NCI-H526 (cell line): Measurements from ENCODE around the gene EFCAB6.

Experiments
- DNase-seq, 2 experiments: peaks; one replicate each; lab custom pipeline; 2025; lab: John Stamatoyannopoulos, UW

EFCAB6 gene

GRCh38 chr22:43591380-43591779 is 220.7 kb downstream of the EFCAB6 start:
- DNase-seq, result no peak

- no peak for DNase-seq
Observed at GRCh38 chr22:43587574-43587973, 224.5 kb downstream of the EFCAB6 start.

GRCh38 chr22:43583501-43583900 is 228.6 kb downstream of the EFCAB6 start:
- DNase-seq, result no peak

- no peak for DNase-seq
Observed at GRCh38 chr22:43582394-43582793, 229.7 kb downstream of the EFCAB6 start.

- DNase-seq, result no peak
Observed at GRCh38 chr22:43580271-43580750, 231.8 kb downstream of the EFCAB6 start.

GRCh38 chr22:43574738-43575137 is 237.4 kb downstream of the EFCAB6 start:
- DNase-seq, result no peak

- DNase-seq, result no peak
Observed at GRCh38 chr22:43572710-43573109, 239.4 kb downstream of the EFCAB6 start.

GRCh38 chr22:43571181-43571580 is 240.9 kb downstream of the EFCAB6 start:
- DNase-seq, result no peak

- no peak for DNase-seq
Observed at GRCh38 chr22:43570531-43571165, 241.5 kb downstream of the EFCAB6 start.

GRCh38 chr22:43569111-43569510 is 243.0 kb downstream of the EFCAB6 start:
- no peak for DNase-seq

- no peak for DNase-seq
Observed at GRCh38 chr22:43567691-43568324, 244.3 kb downstream of the EFCAB6 start.

- DNase-seq, result no peak
Observed at GRCh38 chr22:43566561-43567332, 245.4 kb downstream of the EFCAB6 start.

GRCh38 chr22:43566021-43566420 is 246.1 kb downstream of the EFCAB6 start:
- DNase-seq, result no peak

GRCh38 chr22:43564859-43565258 is 247.2 kb downstream of the EFCAB6 start:
- DNase-seq, result no peak

GRCh38 chr22:43563571-43563970 is 248.5 kb downstream of the EFCAB6 start:
- no peak for DNase-seq

- DNase-seq, result no peak
Observed at GRCh38 chr22:43562843-43563242, 249.3 kb downstream of the EFCAB6 start.

- DNase-seq, result no peak
Observed at GRCh38 chr22:43561415-43562178, 250.5 kb downstream of the EFCAB6 start.

GRCh38 chr22:43560651-43561050 is 251.5 kb downstream of the EFCAB6 start:
- DNase-seq, result no peak

GRCh38 chr22:43555561-43556515 is 256.3 kb downstream of the EFCAB6 start:
- no peak for DNase-seq

GRCh38 chr22:43554694-43555365 is 257.3 kb downstream of the EFCAB6 start:
- no peak for DNase-seq

GRCh38 chr22:43554259-43554636 is 257.9 kb downstream of the EFCAB6 start:
- DNase-seq, result no peak
